ENCODE measurements around the gene WRAP73. TPM values are rescaled to one million over a fixed set of nuclear protein-coding genes. Genes with fewer than 3 reads are reported as not detected.

WRAP73 gene
- total RNA-seq, 4 donors from 2014 or later, result 19.7 to 30.4 (median 25.5) TPM

GRCh38 chr1:3632298-3632697 lies 17.6 kb downstream of the WRAP73 start:
- Histone ChIP-seq H3K9me3 (no peaks in the 10 kb centered on the region), H3K27ac (no peak overlapping the region), H3K4me3 (no peak overlapping the region), H3K36me3 (peaks cover 0 to 38% (median 18%) of the 10 kb centered on the region in 4 donors), H3K27me3 (no peaks in the 10 kb centered on the region), H3K4me1 (no peaks in the 10 kb centered on the region)
- intact Hi-C loops (cut with DNase I; ENCODE audit: low total_unique reads), result no loop called here
- TF ChIP-seq EP300 (IDR thresholded peaks at IDR 0.05; ENCODE audit: low read depth), result no peak
- no peak for TF ChIP-seq CTCF (IDR thresholded peaks at IDR 0.05)
- no peak for TF ChIP-seq POLR2A (IDR thresholded peaks at IDR 0.05)
- TF ChIP-seq POLR2AphosphoS5 (IDR thresholded peaks at IDR 0.05), result no peak
- WGBS, 2 donors (ENCODE audit: low coverage in 1 of 2), result 97% methylated on average over 17 of the region's 17 CpGs; no CpG with 5 or more reads in 1 of the 2 donors
- no peak for DNase-seq
- in situ Hi-C loops (cut with MboI; ENCODE audit: low pct_ligation_motif_present in 1 of 4, low pct_unique_long_range_greater_than_20kb in 1 of 4, low sequenced_read_pairs in 3 of 4), result no loop called here

- DNase-seq, result no peak
- Histone ChIP-seq H3K36me3 (peaks cover 0 to 34% (median 16%) of the 10 kb centered on the region in 4 donors), H3K9me3 (no peaks in the 10 kb centered on the region), H3K4me3 (no peak overlapping the region), H3K27ac (no peak overlapping the region), H3K27me3 (no peaks in the 10 kb centered on the region), H3K4me1 (no peaks in the 10 kb centered on the region)
- no peak for TF ChIP-seq EP300 (IDR thresholded peaks at IDR 0.05; ENCODE audit: low read depth)
- in situ Hi-C loops (cut with MboI; ENCODE audit: low pct_ligation_motif_present in 1 of 4, low pct_unique_long_range_greater_than_20kb in 1 of 4, low sequenced_read_pairs in 3 of 4), result no loop called here
- 83 to 84% methylated on average over 1 to 28 of the region's 36 CpGs for WGBS, 2 donors (ENCODE audit: low coverage in 1 of 2)
- intact Hi-C loops (cut with DNase I; ENCODE audit: low total_unique reads), result no loop called here
Measured at GRCh38 chr1:3631320-3632260, 18.3 kb downstream of the WRAP73 start.

- intact Hi-C loops (cut with DNase I; ENCODE audit: low total_unique reads), result no loop called here
- Histone ChIP-seq H3K4me1 (peaks cover 2 to 5% (median 4%) of the 10 kb centered on the region in 4 donors), H3K4me3 (no peak overlapping the region), H3K9me3 (no peaks in the 10 kb centered on the region), H3K27me3 (no peaks in the 10 kb centered on the region), H3K27ac (no peak overlapping the region), H3K36me3 (peaks cover 0 to 30% (median 14%) of the 10 kb centered on the region in 4 donors)
- no peak for DNase-seq
- 84 to 100% methylated on average over 1 to 9 of the region's 9 CpGs for WGBS, 2 donors (ENCODE audit: low coverage in 1 of 2)
- TF ChIP-seq POLR2AphosphoS5 (IDR thresholded peaks at IDR 0.05) (no peak), EP300 (IDR thresholded peaks at IDR 0.05; ENCODE audit: low read depth) (no peak), POLR2A (IDR thresholded peaks at IDR 0.05) (no peak), CTCF (IDR thresholded peaks at IDR 0.05) (no peak)
- in situ Hi-C loops (cut with MboI; ENCODE audit: low pct_ligation_motif_present in 1 of 4, low pct_unique_long_range_greater_than_20kb in 1 of 4, low sequenced_read_pairs in 3 of 4), result no loop called here
Measured at GRCh38 chr1:3630914-3631313, 19.0 kb downstream of the WRAP73 start.

GRCh38 chr1:3630161-3630611 lies 19.7 kb downstream of the WRAP73 start:
- no peak for DNase-seq

GRCh38 chr1:3629561-3630160 lies 20.2 kb downstream of the WRAP73 start:
- TF ChIP-seq EP300 (IDR thresholded peaks at IDR 0.05; ENCODE audit: low read depth), result no peak
- no peak for TF ChIP-seq POLR2A (IDR thresholded peaks at IDR 0.05)
- no peak for TF ChIP-seq CTCF (IDR thresholded peaks at IDR 0.05)
- TF ChIP-seq POLR2AphosphoS5 (IDR thresholded peaks at IDR 0.05), result no peak
- no peak for DNase-seq
- 96% methylated on average over 16 of the region's 16 CpGs; no CpG with 5 or more reads in 1 of the 2 donors for WGBS, 2 donors (ENCODE audit: low coverage in 1 of 2)
- no peak overlapping the region for H3K4me3 ChIP-seq
- H3K9me3 ChIP-seq, result no peaks in the 10 kb centered on the region
- no peaks in the 10 kb centered on the region for H3K27me3 ChIP-seq
- H3K36me3 ChIP-seq, result peaks cover 0 to 22% (median 9%) of the 10 kb centered on the region in 4 donors
- intact Hi-C loops (cut with DNase I; ENCODE audit: low total_unique reads) (loop anchor here (10.0 kb wide), 1 partner anchor 1435 kb away; the partner anchor contains the start of gene FAAP20), in situ Hi-C loops (cut with MboI; ENCODE audit: low pct_ligation_motif_present in 1 of 4, low pct_unique_long_range_greater_than_20kb in 1 of 4, low sequenced_read_pairs in 3 of 4) (loop anchor here in 1 of 4 donors (10.0 kb wide), 1 partner anchor 145 kb away; no protein-coding TSS in a partner anchor)
- no peak overlapping the region for H3K27ac ChIP-seq
- peaks cover 6 to 10% (median 9%) of the 10 kb centered on the region in 4 donors for H3K4me1 ChIP-seq

More at GRCh38 chr1:3630161-3630611, 19.7 kb downstream of the WRAP73 start:
- in situ Hi-C loops (cut with MboI; ENCODE audit: low pct_ligation_motif_present in 1 of 4, low pct_unique_long_range_greater_than_20kb in 1 of 4, low sequenced_read_pairs in 3 of 4), result no loop called here
- Histone ChIP-seq H3K36me3 (peaks cover 0 to 28% (median 10%) of the 10 kb centered on the region in 4 donors), H3K27ac (no peak overlapping the region), H3K4me3 (no peak overlapping the region), H3K9me3 (no peaks in the 10 kb centered on the region), H3K4me1 (peaks cover 6 to 10% (median 9%) of the 10 kb centered on the region in 4 donors), H3K27me3 (no peaks in the 10 kb centered on the region)
- intact Hi-C loops (cut with DNase I; ENCODE audit: low total_unique reads), result no loop called here
- TF ChIP-seq POLR2AphosphoS5 (IDR thresholded peaks at IDR 0.05), result no peak
- WGBS, 2 donors (ENCODE audit: low coverage in 1 of 2), result 75% methylated on average over 10 of the region's 11 CpGs; no CpG with 5 or more reads in 1 of the 2 donors

All from transverse colon (tissue), 4 donors.